PFSK-1 (cell line): ENCODE measurements around the gene CARD10.

ENCODE experiments used
- FOXP2 ChIP-seq: optimal IDR thresholded peaks from 2 replicates; pipeline ENCODE3; 2011; ENCODE audit warnings: borderline replicate concordance, control low read depth, inconsistent platforms; ENCODE audit not compliant: insufficient read depth; ENCODE audit errors: extremely low read length, extremely low read depth
- POLR2AphosphoS5 ChIP-seq: IDR thresholded peaks from 2 replicates; pipeline ENCODE4 v1.6.1; 2012; ENCODE audit warnings: low read depth, mild to moderate bottlenecking, control low read depth, low read length, moderate library complexity
- REST ChIP-seq, 2 experiments: IDR thresholded peaks; 2 replicates each; pipeline versions ENCODE4 v1.6.1 to v1.8.0; 2011 to 2012; ENCODE audit warnings: low read depth in 2 of 2, low read length in 2 of 2, control low read depth in 1 of 2, inconsistent platforms in 1 of 2, mild to moderate bottlenecking in 1 of 2, moderate library complexity in 1 of 2; ENCODE audit not compliant: insufficient read depth in 1 of 2
- SIN3A ChIP-seq: IDR thresholded peaks from 2 replicates; pipeline ENCODE4 v1.6.1; 2012; ENCODE audit warnings: mild to moderate bottlenecking, low read length, moderate library complexity, borderline replicate concordance; ENCODE audit not compliant: insufficient read depth
- TAF1 ChIP-seq: IDR thresholded peaks from 2 replicates; pipeline ENCODE4 v1.6.1; 2012; ENCODE audit warnings: low read length, control low read depth, borderline replicate concordance; ENCODE audit not compliant: insufficient read depth

Gene CARD10

GRCh38 chr22:37453696-37454095 lies 65.5 kb downstream of the CARD10 start:
- TF ChIP-seq POLR2AphosphoS5, result no peak
- TF ChIP-seq REST (IDR thresholded peaks at IDR 0.05; ENCODE audit: insufficient read depth in 1 of 2, low read depth in 2 of 2, low read length in 2 of 2), result no peak
- TF ChIP-seq SIN3A, result no peak
- TF ChIP-seq TAF1, result no peak
- no peak for TF ChIP-seq FOXP2

DNA sequence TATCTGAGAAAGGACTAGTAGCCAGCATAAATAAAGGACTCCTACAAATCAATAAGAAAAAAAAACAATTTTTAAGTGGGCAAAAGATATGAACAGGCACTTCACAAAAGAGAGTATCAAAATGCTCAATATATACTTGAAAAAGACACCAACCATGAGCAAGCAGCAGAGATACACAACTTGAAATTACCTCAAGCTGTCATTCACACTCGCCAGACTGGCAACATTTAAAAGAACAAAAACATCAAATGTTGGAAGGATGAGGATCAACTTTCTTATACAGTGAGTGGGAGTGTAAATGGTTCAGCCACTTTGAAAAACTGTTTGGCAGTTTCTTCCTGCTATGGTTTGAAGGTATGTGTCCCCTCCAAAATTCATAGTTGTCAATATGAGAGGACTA lies 68.0 kb downstream of the CARD10 start:
- no peak for TF ChIP-seq REST (IDR thresholded peaks at IDR 0.05; ENCODE audit: insufficient read depth in 1 of 2, low read depth in 2 of 2, low read length in 2 of 2)
- TF ChIP-seq POLR2AphosphoS5, result no peak
- TF ChIP-seq FOXP2, result no peak
- no peak for TF ChIP-seq TAF1
- no peak for TF ChIP-seq SIN3A

GRCh38 chr22:37449331-37450001 lies 69.7 kb downstream of the CARD10 start:
- TF ChIP-seq REST (IDR thresholded peaks at IDR 0.05; ENCODE audit: insufficient read depth in 1 of 2, low read depth in 2 of 2, low read length in 2 of 2) (no peak), SIN3A (no peak), POLR2AphosphoS5 (no peak), TAF1 (no peak), FOXP2 (no peak)

GRCh38 chr22:37448516-37449127 lies 70.6 kb downstream of the CARD10 start:
- no peak for TF ChIP-seq REST (IDR thresholded peaks at IDR 0.05; ENCODE audit: insufficient read depth in 1 of 2, low read depth in 2 of 2, low read length in 2 of 2)
- TF ChIP-seq SIN3A, result no peak
- no peak for TF ChIP-seq POLR2AphosphoS5
- TF ChIP-seq FOXP2, result no peak
- TF ChIP-seq TAF1, result no peak
